GM21786 (cell line): Measurements from ENCODE around the gene CREB5.

ENCODE experiments used
- ATAC-seq: cut with Tn5 transposase; IDR thresholded peaks from one replicate; pipeline ENCODE4 v1.9.1; 2021; ENCODE audit not compliant: unreplicated experiment

Gene CREB5

GRCh38 chr7:28731092-28731658 lies 318.9 kb downstream of the CREB5 start:
- no peak for ATAC-seq

- no peak for ATAC-seq
These were observed 320.0 kb downstream of the CREB5 start for GRCh38 chr7:28732071-28732869.

- ATAC-seq: no peak
These were observed 320.7 kb downstream of the CREB5 start for GRCh38 chr7:28733035-28733434.

- no peak for ATAC-seq
These were observed 326.1 kb downstream of the CREB5 start for GRCh38 chr7:28738412-28738811.

- ATAC-seq: no peak
These were observed 326.8 kb downstream of the CREB5 start for GRCh38 chr7:28739128-28739527.

- ATAC-seq: no peak
These were observed 327.5 kb downstream of the CREB5 start for GRCh38 chr7:28739826-28740225.

- ATAC-seq: no peak
These were observed 332.6 kb downstream of the CREB5 start for GRCh38 chr7:28744951-28745350.

- no peak for ATAC-seq
These were observed 333.0 kb downstream of the CREB5 start for GRCh38 chr7:28745351-28745750.

- ATAC-seq: no peak
These were observed 335.1 kb downstream of the CREB5 start for GRCh38 chr7:28747404-28747803.

- ATAC-seq: no peak
These were observed 335.5 kb downstream of the CREB5 start for GRCh38 chr7:28747854-28748253.

GRCh38 chr7:28748346-28748745 lies 336.0 kb downstream of the CREB5 start:
- ATAC-seq: no peak

GRCh38 chr7:28748933-28749584 lies 336.7 kb downstream of the CREB5 start:
- peak; percentile 69 for ATAC-seq

GRCh38 chr7:28749638-28750037 lies 337.3 kb downstream of the CREB5 start:
- ATAC-seq: no peak

- ATAC-seq: no peak
These were observed 338.7 kb downstream of the CREB5 start for GRCh38 chr7:28750981-28751380.

GRCh38 chr7:28753613-28754012 lies 341.3 kb downstream of the CREB5 start:
- no peak for ATAC-seq

- no peak for ATAC-seq
These were observed 341.7 kb downstream of the CREB5 start for GRCh38 chr7:28754027-28754426.

- no peak for ATAC-seq
These were observed 342.1 kb downstream of the CREB5 start for GRCh38 chr7:28754447-28754846.

GRCh38 chr7:28755255-28755654 lies 342.9 kb downstream of the CREB5 start:
- no peak for ATAC-seq

- ATAC-seq: no peak
These were observed 345.9 kb downstream of the CREB5 start for GRCh38 chr7:28758186-28758585.

GRCh38 chr7:28759475-28759971 lies 347.2 kb downstream of the CREB5 start:
- no peak for ATAC-seq

GRCh38 chr7:28761505-28761904 lies 349.2 kb downstream of the CREB5 start:
- ATAC-seq: no peak

GRCh38 chr7:28762651-28763050 lies 350.3 kb downstream of the CREB5 start:
- no peak for ATAC-seq
